WERI-Rb-1 (cell line): ENCODE results near the gene TOP3A.

ENCODE experiments used
- DNase-seq: peaks from one replicate; pipeline ENCODE4 v3.0.0-alpha.2; 2020
- H3K27ac ChIP-seq: fragments of 250-450 bp; sonication (Bioruptor Pico); 2 replicates; pipeline ENCODE4 v1.5.1; 2020; ENCODE audit warnings: mild to moderate bottlenecking, moderate library complexity
- H3K27me3 ChIP-seq: fragments of 250-450 bp; sonication (Bioruptor Pico); 2 replicates; pipeline ENCODE4 v1.5.1; 2021; ENCODE audit warnings: mild to moderate bottlenecking, low read depth, moderate library complexity; ENCODE audit not compliant: insufficient read depth, severe bottlenecking
- H3K36me3 ChIP-seq: fragments of 250-450 bp; sonication (Bioruptor Pico); 2 replicates; pipeline ENCODE4 v1.5.1; 2020; ENCODE audit warnings: mild to moderate bottlenecking, moderate library complexity
- H3K4me3 ChIP-seq: 2 replicates; pipeline ENCODE4 v1.5.1; 2011; ENCODE audit warnings: low read depth, mild to moderate bottlenecking, control low read depth, low read length
- H3K9me3 ChIP-seq: fragments of 250-450 bp; sonication (Bioruptor Pico); 2 replicates; pipeline ENCODE4 v1.5.1; 2021; ENCODE audit warnings: mild to moderate bottlenecking, moderate library complexity; ENCODE audit not compliant: severe bottlenecking
- TF ChIP-seq, protein P1 (sequence below): IDR thresholded peaks from 2 replicates; pipeline ENCODE4 v1.5.1; 2011; ENCODE audit warnings: low read depth, mild to moderate bottlenecking, control low read depth, inconsistent platforms, low read length

TOP3A gene

DNA sequence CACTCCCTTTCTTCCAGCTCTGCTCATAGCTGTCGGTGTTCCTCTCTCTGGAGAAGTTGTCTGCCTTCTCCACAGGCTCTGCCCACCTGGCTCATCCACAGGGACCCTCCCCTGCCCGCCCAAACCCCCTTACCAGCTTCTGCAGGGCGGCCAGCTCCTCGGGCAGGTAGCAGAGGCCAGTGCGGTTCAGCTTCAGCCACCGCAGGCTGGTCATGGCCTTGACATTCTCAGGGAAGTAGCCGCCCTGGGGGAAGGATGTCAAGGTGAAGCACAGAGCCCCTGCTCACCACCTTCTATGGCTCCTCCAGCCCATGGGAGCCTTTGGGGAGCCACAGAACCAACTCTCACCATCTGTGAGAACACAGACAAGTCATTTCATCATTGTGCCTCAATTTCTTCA is 58.0 kb downstream of the TOP3A start:
- TF ChIP-seq, protein P1, sequence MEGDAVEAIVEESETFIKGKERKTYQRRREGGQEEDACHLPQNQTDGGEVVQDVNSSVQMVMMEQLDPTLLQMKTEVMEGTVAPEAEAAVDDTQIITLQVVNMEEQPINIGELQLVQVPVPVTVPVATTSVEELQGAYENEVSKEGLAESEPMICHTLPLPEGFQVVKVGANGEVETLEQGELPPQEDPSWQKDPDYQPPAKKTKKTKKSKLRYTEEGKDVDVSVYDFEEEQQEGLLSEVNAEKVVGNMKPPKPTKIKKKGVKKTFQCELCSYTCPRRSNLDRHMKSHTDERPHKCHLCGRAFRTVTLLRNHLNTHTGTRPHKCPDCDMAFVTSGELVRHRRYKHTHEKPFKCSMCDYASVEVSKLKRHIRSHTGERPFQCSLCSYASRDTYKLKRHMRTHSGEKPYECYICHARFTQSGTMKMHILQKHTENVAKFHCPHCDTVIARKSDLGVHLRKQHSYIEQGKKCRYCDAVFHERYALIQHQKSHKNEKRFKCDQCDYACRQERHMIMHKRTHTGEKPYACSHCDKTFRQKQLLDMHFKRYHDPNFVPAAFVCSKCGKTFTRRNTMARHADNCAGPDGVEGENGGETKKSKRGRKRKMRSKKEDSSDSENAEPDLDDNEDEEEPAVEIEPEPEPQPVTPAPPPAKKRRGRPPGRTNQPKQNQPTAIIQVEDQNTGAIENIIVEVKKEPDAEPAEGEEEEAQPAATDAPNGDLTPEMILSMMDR: no peak
- DNase-seq: no peak
- H3K36me3 ChIP-seq: peaks cover 37% of the 10 kb centered on the region
- no peak overlapping the region for H3K4me3 ChIP-seq
- no peaks in the 10 kb centered on the region for H3K27me3 ChIP-seq
- H3K9me3 ChIP-seq: no peaks in the 10 kb centered on the region
- H3K27ac ChIP-seq: no peak overlapping the region

DNA sequence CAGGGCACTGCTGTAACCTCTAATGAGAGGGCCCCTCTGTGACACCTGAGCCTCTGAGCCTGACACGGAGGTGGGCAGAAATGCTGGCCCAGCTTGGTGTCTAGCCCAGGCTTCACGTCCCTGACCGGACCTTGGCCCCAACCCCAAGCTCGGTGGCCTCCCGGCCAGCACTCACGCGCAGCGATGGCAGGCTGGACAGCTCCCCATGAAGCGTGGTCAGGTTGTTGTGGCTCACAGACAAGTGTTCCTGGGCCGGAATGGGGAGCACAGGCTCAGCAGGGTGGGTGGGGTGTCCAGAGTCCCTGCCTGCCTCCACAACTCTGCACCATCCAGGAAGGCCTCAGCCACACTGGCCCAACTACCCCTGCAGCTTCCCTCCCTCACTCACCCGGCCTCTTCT is 58.4 kb downstream of the TOP3A start:
- DNase-seq: no peak
- TF ChIP-seq, protein P1: no peak
- no peaks in the 10 kb centered on the region for H3K9me3 ChIP-seq
- peaks cover 42% of the 10 kb centered on the region for H3K36me3 ChIP-seq
- no peak overlapping the region for H3K27ac ChIP-seq
- no peak overlapping the region for H3K4me3 ChIP-seq
- H3K27me3 ChIP-seq: no peaks in the 10 kb centered on the region

DNA sequence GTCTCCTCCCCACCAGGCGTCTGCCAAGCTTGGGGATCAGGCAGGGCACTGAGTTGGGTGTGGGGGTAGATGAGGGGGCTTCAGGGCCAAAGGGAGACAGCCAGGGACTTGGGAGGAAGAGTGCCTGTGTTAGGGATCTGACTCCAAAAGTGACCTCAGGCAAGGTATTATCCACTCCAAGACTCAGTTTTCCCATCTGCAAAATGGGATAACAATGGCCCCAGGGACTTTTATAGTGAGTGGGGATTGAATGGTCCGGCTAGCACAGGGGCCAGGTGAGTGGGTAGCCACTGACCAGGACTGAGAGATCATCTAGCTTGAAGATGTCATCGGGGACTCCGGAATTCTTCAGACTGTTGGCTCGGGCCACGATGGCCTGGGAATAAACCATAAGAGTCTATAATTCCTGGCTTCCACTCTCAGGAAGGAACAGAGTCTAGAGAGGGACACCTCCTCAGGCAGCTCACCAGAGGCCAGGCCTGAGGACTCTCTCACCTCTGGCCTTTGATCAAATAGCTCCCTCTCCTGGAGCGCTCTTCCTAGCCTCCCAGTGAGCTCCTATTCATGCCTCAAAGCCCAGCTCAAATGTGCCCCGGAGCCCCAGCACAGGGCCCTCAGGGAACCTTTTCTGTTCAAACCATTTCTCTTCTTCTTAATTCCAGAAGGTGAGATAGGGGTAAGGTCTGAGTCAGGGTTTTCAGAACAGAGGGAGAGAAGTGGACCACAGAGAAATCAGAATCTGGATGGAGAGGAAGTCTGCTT is 59.7 kb downstream of the TOP3A start:
- Histone ChIP-seq H3K9me3 (no peaks in the 10 kb centered on the region), H3K27ac (no peak overlapping the region), H3K27me3 (no peaks in the 10 kb centered on the region), H3K36me3 (peaks cover 47% of the 10 kb centered on the region), H3K4me3 (no peak overlapping the region)
- TF ChIP-seq, protein P1: no peak
- DNase-seq: no peak

DNA sequence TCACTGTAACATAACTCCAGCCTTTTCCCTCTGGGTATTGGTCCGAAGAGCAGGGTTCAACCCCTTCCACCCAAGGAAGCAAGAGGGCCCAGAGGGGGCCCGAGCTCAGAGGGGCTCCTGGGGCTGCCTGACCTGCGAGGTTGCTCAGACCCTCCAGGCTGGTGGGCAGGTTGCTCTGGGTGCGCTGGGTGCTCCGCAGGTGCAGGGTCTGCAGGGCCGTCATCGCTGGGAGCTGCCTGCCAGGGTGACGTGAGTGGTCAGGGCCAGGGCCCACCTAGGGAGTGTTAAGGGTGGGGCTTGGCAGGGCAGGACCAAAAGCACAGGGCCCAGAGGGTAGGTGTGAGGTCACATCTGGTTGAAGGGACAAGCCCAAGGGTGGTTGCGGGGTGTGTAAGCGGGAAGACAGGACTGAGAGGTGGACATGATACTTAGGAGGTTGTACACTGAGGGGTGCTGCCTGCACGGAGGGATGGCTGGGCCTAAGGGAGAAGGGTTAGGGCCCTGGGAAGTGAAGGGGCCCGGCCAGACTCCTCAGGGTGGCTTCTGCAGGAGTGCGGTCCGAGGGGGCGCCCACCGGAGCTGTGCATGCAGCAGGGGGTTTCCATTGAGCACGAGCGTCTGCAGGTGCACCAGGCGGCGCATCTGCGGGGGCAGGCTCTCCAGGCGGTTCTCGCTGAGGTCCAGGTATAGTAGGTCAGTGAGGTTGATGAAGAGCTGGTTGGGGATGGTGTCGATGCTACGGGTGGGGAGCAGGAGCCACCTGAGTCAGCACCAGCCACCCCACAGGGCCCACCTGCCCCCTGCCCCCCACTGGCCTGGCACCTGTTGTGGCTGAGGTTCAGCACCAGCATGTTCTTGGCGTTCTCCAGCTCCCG is 60.6 kb downstream of the TOP3A start:
- no peaks in the 10 kb centered on the region for H3K27me3 ChIP-seq
- H3K9me3 ChIP-seq: no peaks in the 10 kb centered on the region
- no peak overlapping the region for H3K4me3 ChIP-seq
- H3K36me3 ChIP-seq: peaks cover 52% of the 10 kb centered on the region
- no peak for DNase-seq
- TF ChIP-seq, protein P1: no peak
- H3K27ac ChIP-seq: no peak overlapping the region

DNA sequence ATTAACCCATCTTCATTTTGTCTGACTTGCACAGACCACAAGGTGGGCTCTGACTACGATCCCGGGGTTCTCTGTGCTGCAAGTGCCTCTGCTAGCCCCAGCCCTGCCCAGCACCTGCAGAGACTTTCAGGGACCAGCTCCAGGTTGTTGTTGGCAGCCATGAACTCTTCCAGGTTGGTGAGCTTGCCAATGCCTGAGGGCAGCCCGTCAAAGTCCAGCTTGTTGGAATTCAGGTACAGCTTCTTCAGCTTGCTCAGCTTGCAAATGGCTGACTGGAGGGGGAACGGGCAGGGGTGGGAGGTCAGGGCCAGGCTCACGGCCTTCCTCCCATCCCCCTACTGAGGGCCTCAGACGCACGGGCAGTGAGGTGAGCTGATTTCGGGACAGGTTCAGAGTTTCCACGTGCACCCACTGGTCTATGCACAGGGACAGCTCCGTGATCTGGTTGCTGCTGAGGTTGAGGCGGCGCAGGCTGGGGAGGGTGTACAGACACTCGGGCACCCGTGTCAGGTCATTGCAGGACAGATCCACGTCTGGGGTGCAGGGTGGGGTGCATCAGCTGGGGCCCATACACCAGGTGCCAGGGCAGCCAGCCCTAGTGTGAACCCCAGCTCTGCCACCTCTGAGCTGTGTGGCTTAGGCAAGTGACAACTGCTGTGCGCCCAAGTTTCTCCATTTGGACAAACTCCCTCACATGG is 61.5 kb downstream of the TOP3A start:
- Histone ChIP-seq H3K36me3 (peaks cover 58% of the 10 kb centered on the region), H3K4me3 (no peak overlapping the region), H3K27me3 (no peaks in the 10 kb centered on the region), H3K9me3 (no peaks in the 10 kb centered on the region), H3K27ac (no peak overlapping the region)
- DNase-seq: no peak
- TF ChIP-seq, protein P1: no peak
